DOHH2 (cell line): ENCODE results near the gene KIRREL3.

ENCODE experiments used
- H3F3A ChIP-seq: fragments of 200-600 bp; sonication (generic), shearing (Covaris generic); 2 replicates; pipeline ENCODE4 v1.6.0; 2016; ENCODE audit warnings: antibody characterized with exemption, mild to moderate bottlenecking; ENCODE audit not compliant: control insufficient read depth, insufficient read depth
- H3K27ac ChIP-seq: fragments of 200-600 bp; sonication (generic); 2 replicates; pipeline ENCODE4 v1.5.1; 2014; ENCODE audit warnings: low read depth, mild to moderate bottlenecking, low read length, moderate library complexity
- H3K27me3 ChIP-seq: fragments of 200-600 bp; sonication (generic); 2 replicates; pipeline ENCODE4 v1.6.1; 2014; ENCODE audit warnings: mild to moderate bottlenecking, low read length, mixed read lengths; ENCODE audit not compliant: control insufficient read depth
- H3K36me3 ChIP-seq: fragments of 200-600 bp; sonication (generic); 2 replicates; pipeline ENCODE4 v1.6.1; 2014; ENCODE audit warnings: mild to moderate bottlenecking, low read length, moderate library complexity, mixed read lengths; ENCODE audit not compliant: control insufficient read depth
- H3K4me1 ChIP-seq: fragments of 200-600 bp; sonication (generic); 2 replicates; pipeline ENCODE4 v1.6.1; 2014; ENCODE audit warnings: mild to moderate bottlenecking, low read length, mixed read lengths; ENCODE audit not compliant: control insufficient read depth
- H3K4me2 ChIP-seq: fragments of 200-600 bp; sonication (generic); 2 replicates; pipeline ENCODE4 v1.6.0; 2014; ENCODE audit warnings: mild to moderate bottlenecking, low read length, moderate library complexity
- H3K4me3 ChIP-seq: fragments of 200-600 bp; sonication (generic); 2 replicates; pipeline ENCODE4 v1.5.1; 2014; ENCODE audit warnings: mild to moderate bottlenecking, low read length, mixed read lengths
- H3K79me2 ChIP-seq: fragments of 200-600 bp; sonication (generic); 2 replicates; pipeline ENCODE4 v1.6.1; 2014; ENCODE audit warnings: mild to moderate bottlenecking, low read length, mixed read lengths; ENCODE audit not compliant: control insufficient read depth
- H3K9me2 ChIP-seq: fragments of 200-600 bp; sonication (generic); replicated peaks from 2 replicates; pipeline ENCODE4 v1.6.1; 2014; ENCODE audit warnings: mild to moderate bottlenecking, low read length, mixed read lengths; ENCODE audit not compliant: control insufficient read depth
- H3K9me3 ChIP-seq: fragments of 200-600 bp; sonication (generic); 2 replicates; pipeline ENCODE4 v1.6.1; 2014; ENCODE audit warnings: antibody characterized with exemption, low read length, mixed read lengths; ENCODE audit not compliant: control insufficient read depth, insufficient read depth
- H4K20me1 ChIP-seq: fragments of 200-600 bp; sonication (generic); 2 replicates; pipeline ENCODE4 v1.6.0; 2014; ENCODE audit warnings: low read depth, mild to moderate bottlenecking, antibody characterized with exemption, low read length, moderate library complexity; ENCODE audit not compliant: control insufficient read depth, insufficient read depth
- EZH2phosphoT487 ChIP-seq: fragments of 200-600 bp; sonication (generic); IDR thresholded peaks from 2 replicates; pipeline ENCODE4 v1.6.1; 2017; ENCODE audit warnings: borderline replicate concordance, mild to moderate bottlenecking, antibody characterized with exemption, low read length, moderate library complexity, mixed read lengths
- TF ChIP-seq, protein P1 (sequence below): fragments of 200-600 bp; sonication (generic); IDR thresholded peaks from one replicate; pipeline ENCODE4 v1.5.1; 2014; ENCODE audit warnings: antibody characterized with exemption, mild to moderate bottlenecking, low read depth, low read length; ENCODE audit not compliant: poor library complexity, severe bottlenecking

Gene KIRREL3

DNA sequence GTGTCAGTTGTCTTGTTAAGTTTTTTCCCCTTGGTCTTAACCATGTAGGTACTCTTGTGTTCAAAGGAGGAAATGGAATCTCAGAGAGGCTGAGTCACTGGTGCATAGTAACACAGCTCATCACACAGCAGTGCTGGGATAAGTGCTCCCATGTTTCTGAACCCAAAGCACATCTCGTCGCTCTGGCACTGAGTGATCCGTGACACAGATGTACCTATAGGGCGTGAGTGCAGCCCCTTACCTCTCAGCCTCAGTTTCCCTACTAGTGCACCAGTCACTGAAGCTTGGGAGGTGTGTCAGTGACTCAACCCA lies 411.1 kb downstream of the KIRREL3 start:
- TF ChIP-seq EZH2phosphoT487: no peak
- TF ChIP-seq, protein P1, sequence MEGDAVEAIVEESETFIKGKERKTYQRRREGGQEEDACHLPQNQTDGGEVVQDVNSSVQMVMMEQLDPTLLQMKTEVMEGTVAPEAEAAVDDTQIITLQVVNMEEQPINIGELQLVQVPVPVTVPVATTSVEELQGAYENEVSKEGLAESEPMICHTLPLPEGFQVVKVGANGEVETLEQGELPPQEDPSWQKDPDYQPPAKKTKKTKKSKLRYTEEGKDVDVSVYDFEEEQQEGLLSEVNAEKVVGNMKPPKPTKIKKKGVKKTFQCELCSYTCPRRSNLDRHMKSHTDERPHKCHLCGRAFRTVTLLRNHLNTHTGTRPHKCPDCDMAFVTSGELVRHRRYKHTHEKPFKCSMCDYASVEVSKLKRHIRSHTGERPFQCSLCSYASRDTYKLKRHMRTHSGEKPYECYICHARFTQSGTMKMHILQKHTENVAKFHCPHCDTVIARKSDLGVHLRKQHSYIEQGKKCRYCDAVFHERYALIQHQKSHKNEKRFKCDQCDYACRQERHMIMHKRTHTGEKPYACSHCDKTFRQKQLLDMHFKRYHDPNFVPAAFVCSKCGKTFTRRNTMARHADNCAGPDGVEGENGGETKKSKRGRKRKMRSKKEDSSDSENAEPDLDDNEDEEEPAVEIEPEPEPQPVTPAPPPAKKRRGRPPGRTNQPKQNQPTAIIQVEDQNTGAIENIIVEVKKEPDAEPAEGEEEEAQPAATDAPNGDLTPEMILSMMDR: no peak
- no peaks in the 10 kb centered on the region for H3F3A ChIP-seq
- no peaks in the 10 kb centered on the region for H3K4me1 ChIP-seq
- H3K9me3 ChIP-seq: no peaks in the 10 kb centered on the region
- H3K79me2 ChIP-seq: no peaks in the 10 kb centered on the region
- H3K4me3 ChIP-seq: no peak overlapping the region
- no peaks in the 10 kb centered on the region for H3K27me3 ChIP-seq
- no peaks in the 10 kb centered on the region for H3K36me3 ChIP-seq
- H3K27ac ChIP-seq: no peak overlapping the region
- H3K9me2 ChIP-seq: no peaks in the 10 kb centered on the region
- H4K20me1 ChIP-seq: no peaks in the 10 kb centered on the region
- no peak overlapping the region for H3K4me2 ChIP-seq

DNA sequence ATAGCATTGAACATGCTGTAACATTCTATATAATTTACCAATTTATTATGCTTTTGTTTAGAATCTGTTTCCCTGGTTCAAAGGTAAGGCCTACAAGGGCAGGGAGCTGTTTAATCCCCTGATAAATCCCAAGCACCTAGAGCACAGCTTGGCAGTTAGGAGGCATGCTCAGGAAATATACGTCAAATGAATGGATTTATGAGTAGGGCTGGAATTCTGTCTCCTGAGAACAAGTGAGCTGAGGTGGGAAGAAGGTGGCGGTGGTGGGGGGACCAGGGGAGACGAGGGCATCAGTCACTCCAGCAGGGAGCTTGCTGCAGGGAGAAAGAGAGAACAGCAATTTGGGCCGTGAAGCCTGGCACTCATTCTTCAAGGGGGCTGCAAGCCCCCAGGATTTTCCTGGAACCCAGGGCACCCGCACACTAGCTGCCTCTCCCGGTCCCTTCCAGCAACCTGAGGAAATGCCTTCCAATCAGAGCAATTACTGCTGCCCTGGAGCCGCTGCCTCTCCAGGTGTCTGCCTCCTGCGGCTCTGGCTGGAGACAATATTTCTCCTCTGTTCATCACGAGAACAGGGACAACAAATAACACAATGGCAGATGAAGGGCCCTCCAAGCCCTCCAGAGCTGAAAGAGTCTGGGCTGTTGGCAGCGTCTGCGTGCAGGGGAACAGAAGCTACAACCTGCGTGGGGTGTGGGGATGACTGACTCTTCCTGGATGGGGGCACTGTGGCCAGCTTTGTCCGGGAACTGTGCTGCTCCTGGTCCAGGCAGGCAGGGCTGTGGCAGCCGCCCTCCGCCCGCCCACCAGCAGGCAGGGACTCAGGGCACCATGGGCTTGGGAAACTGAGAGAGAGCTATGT lies 411.7 kb downstream of the KIRREL3 start:
- no peaks in the 10 kb centered on the region for H3K36me3 ChIP-seq
- no peak overlapping the region for H3K4me2 ChIP-seq
- no peak overlapping the region for H3K4me3 ChIP-seq
- no peaks in the 10 kb centered on the region for H3K4me1 ChIP-seq
- H4K20me1 ChIP-seq: no peaks in the 10 kb centered on the region
- H3K9me2 ChIP-seq: no peaks in the 10 kb centered on the region
- H3K27ac ChIP-seq: no peak overlapping the region
- no peaks in the 10 kb centered on the region for H3F3A ChIP-seq
- TF ChIP-seq, protein P1: no peak
- TF ChIP-seq EZH2phosphoT487: no peak
- H3K79me2 ChIP-seq: no peaks in the 10 kb centered on the region
- no peaks in the 10 kb centered on the region for H3K9me3 ChIP-seq
- H3K27me3 ChIP-seq: no peaks in the 10 kb centered on the region

DNA sequence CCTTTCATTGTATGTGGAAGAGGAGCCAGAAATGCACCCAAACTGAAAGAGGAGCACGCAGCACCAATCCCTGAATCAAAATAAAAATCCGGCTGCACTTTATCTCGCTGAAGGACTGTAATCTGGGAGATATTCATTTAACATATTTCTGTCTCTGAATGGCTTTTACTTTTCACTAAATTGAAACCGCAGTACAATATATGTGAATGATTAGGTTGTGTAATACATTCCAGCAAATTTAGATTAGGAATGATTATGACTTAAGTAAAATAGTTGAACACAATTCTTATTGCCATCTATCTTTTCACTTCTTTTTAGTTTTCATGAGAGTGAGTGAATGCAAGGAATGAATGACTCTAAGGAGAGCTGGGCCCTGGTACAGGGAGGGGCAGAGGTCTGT lies 413.0 kb downstream of the KIRREL3 start:
- no peaks in the 10 kb centered on the region for H3K4me1 ChIP-seq
- H3K27ac ChIP-seq: no peak overlapping the region
- TF ChIP-seq EZH2phosphoT487: no peak
- TF ChIP-seq, protein P1: no peak
- H3K4me2 ChIP-seq: no peak overlapping the region
- H3K4me3 ChIP-seq: no peak overlapping the region
- no peaks in the 10 kb centered on the region for H3F3A ChIP-seq
- no peaks in the 10 kb centered on the region for H3K36me3 ChIP-seq
- no peaks in the 10 kb centered on the region for H3K27me3 ChIP-seq
- no peaks in the 10 kb centered on the region for H3K9me3 ChIP-seq
- H3K9me2 ChIP-seq: no peaks in the 10 kb centered on the region
- H4K20me1 ChIP-seq: no peaks in the 10 kb centered on the region
- no peaks in the 10 kb centered on the region for H3K79me2 ChIP-seq
